GM18909 (cell line): ENCODE measurements around the gene TRPM2.

Experiments used
- ATAC-seq: cut with Tn5 transposase; IDR thresholded peaks from one replicate; pipeline ENCODE4 v1.9.1; 2021; ENCODE audit warnings: mild to moderate bottlenecking; ENCODE audit not compliant: unreplicated experiment, poor library complexity

The TRPM2 gene

GRCh38 chr21:44437696-44438431 is 84.4 kb downstream of the TRPM2 start:
- no peak for ATAC-seq

DNA sequence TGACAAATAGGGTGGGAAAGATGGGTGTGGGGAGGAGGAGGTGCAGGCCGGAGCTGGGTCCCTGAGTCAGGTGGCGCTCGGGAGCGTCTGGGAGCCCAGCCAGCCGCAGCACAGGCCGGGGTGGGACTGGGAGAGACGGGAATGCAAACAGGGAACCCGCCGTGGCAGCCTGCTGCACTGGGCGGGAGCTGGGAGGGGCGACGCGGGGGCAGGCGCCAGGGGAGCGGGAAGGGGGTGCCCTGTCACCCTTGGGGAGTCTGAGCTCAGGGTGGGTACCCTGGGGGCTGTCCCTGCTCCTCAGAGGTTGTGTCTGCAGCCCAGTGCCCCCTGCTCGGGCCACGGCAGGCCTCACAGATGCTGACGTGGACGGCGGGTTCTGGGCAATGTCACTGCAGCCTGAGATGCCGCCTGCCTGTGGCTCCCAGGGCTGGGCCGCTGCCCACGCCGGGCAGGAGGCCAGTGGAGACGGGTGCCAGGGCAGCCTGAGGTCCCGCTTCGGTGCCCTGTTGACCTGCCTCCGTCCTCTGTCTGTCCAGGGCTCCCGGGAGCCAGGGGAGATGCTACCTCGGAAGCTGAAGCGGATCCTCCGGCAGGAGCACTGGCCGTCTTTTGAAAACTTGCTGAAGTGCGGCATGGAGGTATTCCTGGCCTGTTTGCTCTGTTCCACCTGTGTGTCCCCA is 85.2 kb downstream of the TRPM2 start:
- no peak for ATAC-seq

DNA sequence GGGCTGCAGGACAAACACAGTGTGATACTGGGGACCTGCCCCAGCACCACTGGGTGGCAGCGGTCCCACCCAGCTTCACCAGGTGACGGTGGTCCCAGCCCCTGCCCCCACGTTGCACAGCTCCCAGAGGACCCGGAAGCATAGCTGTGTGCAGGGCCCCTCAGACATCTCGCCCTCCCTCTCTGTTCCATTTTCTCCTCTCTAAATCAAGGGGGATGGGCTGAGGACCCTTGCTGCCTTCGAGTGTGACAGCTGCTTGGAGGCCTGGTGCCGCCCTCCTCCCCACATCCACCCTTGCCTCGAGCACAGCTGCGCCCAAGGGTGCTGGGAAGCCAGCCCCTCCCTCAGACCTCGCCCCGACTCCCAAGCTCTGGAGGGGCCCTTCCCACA is 85.8 kb downstream of the TRPM2 start:
- no peak for ATAC-seq

GRCh38 chr21:44440241-44441040 is 87.0 kb downstream of the TRPM2 start:
- no peak for ATAC-seq

- no peak for ATAC-seq
Measured at GRCh38 chr21:44441041-44441400, 87.6 kb downstream of the TRPM2 start.

DNA sequence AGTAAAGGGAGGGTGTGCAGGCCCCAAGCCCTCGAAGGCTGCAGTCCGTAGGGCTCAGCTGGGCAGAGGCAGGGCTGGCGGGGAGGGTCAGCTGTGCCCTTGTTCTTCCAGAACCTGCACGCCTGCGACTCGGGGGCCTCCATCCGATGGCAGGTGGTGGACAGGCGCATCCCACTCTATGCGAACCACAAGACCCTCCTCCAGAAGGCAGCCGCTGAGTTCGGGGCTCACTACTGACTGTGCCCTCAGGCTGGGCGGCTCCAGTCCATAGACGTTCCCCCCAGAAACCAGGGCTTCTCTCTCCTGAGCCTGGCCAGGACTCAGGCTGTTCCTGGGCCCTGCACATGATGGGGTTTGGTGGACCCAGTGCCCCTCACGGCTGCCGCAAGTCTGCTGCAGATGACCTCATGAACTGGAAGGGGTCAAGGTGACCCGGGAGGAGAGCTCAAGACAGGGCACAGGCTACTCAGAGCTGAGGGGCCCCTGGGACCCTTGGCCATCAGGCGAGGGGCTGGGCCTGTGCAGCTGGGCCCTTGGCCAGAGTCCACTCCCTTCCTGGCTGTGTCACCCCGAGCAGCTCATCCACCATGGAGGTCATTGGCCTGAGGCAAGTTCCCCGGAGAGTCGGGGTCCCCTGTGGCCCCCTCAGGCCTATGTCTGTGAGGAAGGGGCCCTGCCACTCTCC is 88.3 kb downstream of the TRPM2 start:
- ATAC-seq = no peak

DNA sequence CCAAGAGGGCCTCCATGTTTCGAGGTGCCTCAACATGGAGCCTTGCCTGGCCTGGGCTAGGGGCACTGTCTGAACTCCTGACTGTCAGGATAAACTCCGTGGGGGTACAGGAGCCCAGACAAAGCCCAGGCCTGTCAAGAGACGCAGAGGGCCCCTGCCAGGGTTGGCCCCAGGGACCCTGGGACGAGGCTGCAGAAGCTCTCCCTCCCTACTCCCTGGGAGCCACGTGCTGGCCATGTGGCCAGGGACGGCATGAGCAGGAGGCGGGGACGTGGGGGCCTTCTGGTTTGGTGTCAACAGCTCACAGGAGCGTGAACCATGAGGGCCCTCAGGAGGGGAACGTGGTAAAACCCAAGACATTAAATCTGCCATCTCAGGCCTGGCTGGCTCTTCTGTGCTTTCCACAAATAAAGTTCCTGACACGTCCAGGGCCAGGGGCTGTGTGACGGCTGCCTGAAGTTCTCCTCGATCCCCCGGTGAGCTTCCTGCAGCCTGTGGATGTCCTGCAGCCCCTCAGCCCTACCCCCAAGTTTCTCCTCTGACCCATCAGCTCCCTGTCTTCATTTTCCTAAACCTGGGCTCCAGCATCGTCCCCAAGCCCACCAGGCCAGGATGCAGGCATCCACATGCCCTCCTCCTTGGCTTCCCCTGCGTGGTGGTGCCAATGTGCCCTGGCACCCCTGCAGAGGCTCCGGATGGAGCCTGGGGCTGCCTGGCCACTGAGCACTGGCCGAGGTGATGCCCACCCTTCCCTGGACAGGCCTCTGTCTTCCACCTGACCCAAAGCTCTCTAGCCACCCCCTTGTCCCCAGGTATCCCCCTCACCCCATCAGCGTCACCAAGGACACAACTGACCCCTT is 89.1 kb downstream of the TRPM2 start:
- no peak for ATAC-seq

GRCh38 chr21:44443291-44443890 is 90.0 kb downstream of the TRPM2 start:
- no peak for ATAC-seq

DNA sequence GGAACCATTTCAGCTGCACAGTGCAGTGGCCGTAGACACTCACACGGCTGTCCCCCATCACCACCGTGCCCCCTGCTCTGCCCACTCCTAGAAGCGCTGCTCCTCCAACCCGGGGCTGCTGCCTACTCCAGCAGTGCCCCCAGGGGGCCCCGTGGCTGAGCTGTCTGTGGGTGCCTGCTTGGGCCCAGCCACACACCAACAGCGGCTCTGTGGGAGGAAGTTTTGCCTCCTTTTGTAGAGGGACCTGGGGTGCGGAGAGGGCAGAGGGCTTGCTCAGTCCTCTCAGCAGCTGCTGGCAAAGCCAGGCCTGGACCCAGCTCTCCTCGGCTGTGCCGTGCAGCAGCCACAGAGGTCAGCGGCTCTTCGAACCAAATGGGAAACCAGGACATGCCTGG is 90.5 kb downstream of the TRPM2 start:
- ATAC-seq = no peak

DNA sequence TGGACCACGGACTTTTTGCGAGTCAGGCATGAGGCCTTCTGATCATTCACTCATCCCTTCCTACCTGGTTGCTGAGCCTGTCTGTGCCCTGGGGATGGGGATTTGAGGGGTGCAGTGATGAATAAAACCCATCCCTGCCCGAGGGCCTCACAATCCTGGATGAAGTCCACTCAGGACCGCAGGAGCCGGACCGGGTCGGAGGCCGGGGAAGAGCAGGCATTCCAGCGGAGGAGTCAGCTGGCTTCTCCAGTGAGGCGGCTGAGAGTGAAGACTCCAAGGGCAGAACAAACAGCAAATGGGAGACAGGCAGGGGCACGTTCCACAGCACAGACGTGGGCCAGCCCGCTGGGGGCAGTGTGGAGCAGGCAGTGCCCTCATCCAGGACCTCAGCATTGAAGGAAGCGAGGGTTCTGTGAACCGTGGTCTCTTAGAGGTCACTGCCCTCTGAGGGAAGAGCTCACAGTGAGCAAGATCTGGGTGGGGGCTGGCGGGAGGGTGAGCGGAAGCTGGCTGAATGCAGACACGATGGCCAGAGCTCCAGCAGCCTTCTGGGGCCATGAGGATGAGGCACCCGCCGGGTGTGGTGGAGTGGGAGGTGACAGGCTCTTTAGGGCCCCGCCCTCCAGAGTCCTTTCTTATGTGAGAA is 91.0 kb downstream of the TRPM2 start:
- ATAC-seq = no peak

GRCh38 chr21:44445145-44445812 is 91.9 kb downstream of the TRPM2 start:
- ATAC-seq = no peak

DNA sequence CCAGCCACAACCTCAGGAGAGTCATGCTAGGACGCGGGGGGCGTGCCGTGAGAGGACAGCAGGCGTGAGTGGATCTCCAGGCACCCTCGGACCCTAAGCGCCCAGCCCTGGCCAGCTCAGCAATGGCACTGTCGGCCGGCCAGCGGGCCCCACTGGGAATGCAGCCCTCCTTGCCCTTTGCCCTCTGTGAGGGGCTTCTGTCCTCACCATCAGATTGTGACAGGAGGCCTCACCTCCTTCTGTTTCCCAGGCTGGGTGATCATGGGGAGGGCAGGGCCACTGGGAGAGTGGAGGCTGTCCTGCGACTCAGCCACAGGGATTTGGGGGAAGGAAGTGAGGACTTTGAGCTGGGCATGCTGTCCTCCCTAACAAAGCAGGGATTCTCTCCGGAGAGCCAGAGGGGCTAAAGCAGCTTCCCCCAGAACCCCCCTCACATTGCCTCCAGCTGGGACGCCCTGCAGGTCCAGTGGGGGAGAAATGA is 95.3 kb downstream of the TRPM2 start:
- no peak for ATAC-seq

DNA sequence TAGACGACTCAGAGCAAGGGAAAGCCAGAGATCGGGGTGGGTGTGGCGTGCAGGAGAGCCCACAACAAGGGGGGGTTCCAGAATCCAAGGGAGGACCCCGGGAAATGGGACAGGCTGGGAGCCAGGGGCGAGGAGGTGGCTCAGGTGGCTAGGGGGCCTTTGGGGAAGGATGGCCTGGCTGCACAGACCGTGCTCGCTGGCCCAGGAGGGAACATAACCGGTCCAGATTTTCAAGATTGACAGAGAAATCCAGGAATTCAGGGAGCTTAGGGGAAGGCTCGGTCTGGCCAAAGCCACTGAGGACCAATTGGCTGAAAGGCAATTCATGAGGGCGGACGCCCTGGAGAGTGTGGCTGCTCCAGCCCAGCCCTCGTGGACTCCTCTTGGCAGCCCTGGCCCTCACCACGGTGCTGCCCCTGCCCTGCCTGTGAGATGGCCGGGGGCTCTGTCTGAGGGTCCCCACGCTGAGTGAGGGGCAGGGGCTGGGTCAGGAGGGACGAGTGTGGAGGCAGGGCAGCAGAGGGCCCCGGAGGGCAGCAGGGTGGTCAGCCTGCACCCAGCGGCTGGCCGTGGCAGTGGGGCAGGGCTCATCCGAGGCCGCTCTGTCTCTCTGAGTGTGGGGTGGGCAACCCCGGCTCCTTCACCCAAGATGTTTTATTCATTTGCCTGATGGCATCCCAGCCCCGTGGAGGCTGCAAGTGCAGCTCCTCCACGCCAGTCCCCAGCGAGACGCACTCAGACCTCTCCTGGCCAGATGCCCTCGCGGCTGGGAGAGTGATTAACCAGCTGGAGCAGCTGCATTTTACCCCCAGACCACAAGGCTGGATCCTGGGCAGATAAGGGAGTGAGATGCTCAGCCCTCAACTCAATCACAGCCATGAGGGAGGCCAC is 96.3 kb downstream of the TRPM2 start:
- ATAC-seq = no peak

DNA sequence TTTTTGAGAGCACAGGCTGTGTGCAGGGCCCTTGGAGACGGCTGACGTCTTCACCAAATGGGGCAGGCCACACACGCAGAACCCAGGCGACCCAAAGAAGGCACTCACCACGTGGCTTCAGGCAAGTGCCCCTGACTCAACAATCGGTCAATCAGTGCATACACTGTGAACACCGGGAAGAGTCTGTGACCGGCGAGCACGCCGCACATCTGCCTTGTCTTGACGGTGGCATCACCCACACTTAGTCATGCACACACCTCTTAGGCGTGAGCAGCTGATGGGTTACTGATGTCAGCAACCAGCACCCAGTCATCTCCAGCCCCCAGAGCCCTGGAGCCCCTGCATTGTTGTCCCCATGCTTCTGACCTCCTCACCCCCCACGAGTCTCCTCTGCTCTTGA is 97.0 kb downstream of the TRPM2 start:
- ATAC-seq = no peak

DNA sequence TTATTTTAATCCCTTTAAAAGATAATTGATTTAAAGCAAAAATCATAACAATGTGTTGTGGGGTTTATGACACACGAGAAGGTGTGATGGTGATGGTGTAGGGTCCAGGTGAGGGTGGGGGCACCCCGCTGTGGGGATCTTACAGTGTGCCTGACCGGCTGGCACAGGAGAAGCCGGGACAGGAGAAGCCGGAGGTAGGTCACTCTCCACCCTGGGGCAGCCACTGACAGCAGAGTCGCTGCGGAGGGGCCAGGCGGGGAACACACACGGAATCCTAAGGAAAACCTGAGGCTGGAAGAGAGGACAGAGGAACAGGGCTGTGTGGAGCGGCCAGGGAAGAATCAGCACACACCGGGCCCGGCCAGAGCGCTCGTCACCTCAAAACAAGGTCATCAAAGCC is 97.6 kb downstream of the TRPM2 start:
- ATAC-seq = no peak

GRCh38 chr21:44453120-44453519 is 99.7 kb downstream of the TRPM2 start:
- ATAC-seq = no peak

GRCh38 chr21:44454058-44454457 is 100.6 kb downstream of the TRPM2 start:
- no peak for ATAC-seq
